Measurements from ENCODE around the gene MEGF11.

- TF ChIP-seq CTCF (IDR thresholded peaks at IDR 0.05) (no peak), POLR2AphosphoS5 (IDR thresholded peaks at IDR 0.05; ENCODE audit: insufficient read depth in 1 of 2, low read depth in 1 of 2) (no peak)
Observed at GRCh38 chr15:66099950-66100671, 153.4 kb downstream of the MEGF11 start.
